B cell (primary cell): Measurements from ENCODE around the gene ANAPC15. TPM values are rescaled to one million over a fixed set of nuclear protein-coding genes. Genes with fewer than 3 reads are reported as not detected.

Source experiments
- ATAC-seq: fragments of 200-7000 bp; cut with Tn5 transposase; one replicate; pipeline ENCODE4 v1.10.0; 2021; ENCODE audit warnings: low read depth, mild to moderate bottlenecking, moderate number of reproducible peaks, moderate library complexity
- CTCF ChIA-PET: fragments of 350-600 bp; sonication (Branson Sonifier 250); formaldehyde crosslinking; loops from one replicate; lab custom pipeline; 2021; ENCODE audit warnings: antibody characterized with exemption, inconsistent platforms; lab: Charles Lee
- POLR2A ChIA-PET: fragments of 350-600 bp; sonication (Branson Sonifier 250); formaldehyde crosslinking; loops from one replicate; lab custom pipeline; 2021; ENCODE audit warnings: antibody characterized with exemption; lab: Charles Lee
- DNase-seq: peaks from one replicate; pipeline ENCODE4 v3.0.0; 2013
- H2AFZ ChIP-seq: 2 replicates; pipeline ENCODE4 v1.6.1; 2012; ENCODE audit warnings: mild to moderate bottlenecking, low read depth, low read length; ENCODE audit not compliant: insufficient read depth, poor library complexity, severe bottlenecking
- H3K27ac ChIP-seq, 2 donors: 1 replicate in 1 of 2; 2 replicates in 1 of 2; pipeline ENCODE4 v1.5.1; 2012 to 2013; ENCODE audit warnings: low read length in 2 of 2, mild to moderate bottlenecking in 2 of 2, moderate library complexity in 1 of 2
- H3K27me3 ChIP-seq, 4 experiments: fragments of 200-600 bp in 1 of 4; sonication (generic) in 1 of 4; replicated peaks in 1 of 4; 1 replicate in 2 of 4; 2 replicates in 2 of 4; pipeline versions ENCODE4 v1.6.1 to v1.7.0; 2013 to 2016; ENCODE audit warnings: low read length in 3 of 4, mild to moderate bottlenecking in 2 of 4, mixed read lengths in 1 of 4, moderate library complexity in 1 of 4; ENCODE audit not compliant: insufficient read depth in 4 of 4, control insufficient read depth in 3 of 4; ENCODE audit errors: control extremely low read depth in 1 of 4
- H3K36me3 ChIP-seq, 2 experiments: replicated peaks in 1 of 2; 1 replicate in 1 of 2; 2 replicates in 1 of 2; pipeline versions ENCODE4 v1.6.1 to v1.7.1; 2013; ENCODE audit warnings: low read length in 1 of 2; ENCODE audit not compliant: insufficient read depth in 2 of 2, control insufficient read depth in 1 of 2; ENCODE audit errors: control extremely low read depth in 1 of 2, extremely low read depth in 1 of 2
- H3K4me1 ChIP-seq, 2 donors: fragments of 200-600 bp in 1 of 2; sonication (generic) in 1 of 2; 1 replicate in 1 of 2; 2 replicates in 1 of 2; pipeline versions ENCODE4 v1.5.1 to v1.6.1; 2013 to 2017; ENCODE audit warnings: low read length in 2 of 2; ENCODE audit not compliant: control insufficient read depth in 2 of 2, insufficient read depth in 2 of 2
- H3K4me2 ChIP-seq: replicated peaks from 2 replicates; pipeline ENCODE3; 2012; ENCODE audit warnings: mild to moderate bottlenecking, low read depth, low read length; ENCODE audit not compliant: poor library complexity, severe bottlenecking
- H3K4me3 ChIP-seq, 5 experiments: fragments of 200-600 bp in 1 of 5; sonication (generic) in 1 of 5; 1 replicate in 3 of 5; 2 replicates in 2 of 5; pipeline versions ENCODE4 v1.5.1 to v1.7.0; 2011 to 2016; ENCODE audit warnings: low read length in 4 of 5, mild to moderate bottlenecking in 4 of 5, low read depth in 2 of 5, control low read depth in 1 of 5, moderate library complexity in 1 of 5; ENCODE audit not compliant: insufficient read depth in 1 of 5; ENCODE audit errors: control extremely low read depth in 1 of 5, extremely low read depth in 1 of 5
- H3K79me2 ChIP-seq: fragments of 200-600 bp; sonication (generic); one replicate; pipeline ENCODE4 v1.6.0; 2016; ENCODE audit warnings: low read length; ENCODE audit not compliant: control insufficient read depth, insufficient read depth
- H3K9ac ChIP-seq: fragments of 200-600 bp; sonication (generic); 2 replicates; pipeline ENCODE4 v1.6.1; 2017; ENCODE audit warnings: mild to moderate bottlenecking, low read length, moderate library complexity
- H3K9me3 ChIP-seq, 3 donors: one replicate each; pipeline versions ENCODE4 v1.6.1 to v1.7.1; 2013; ENCODE audit warnings: low read length in 2 of 3; ENCODE audit not compliant: control insufficient read depth in 2 of 3, insufficient read depth in 1 of 3; ENCODE audit errors: control extremely low read depth in 1 of 3
- H4K20me1 ChIP-seq: 2 replicates; pipeline ENCODE4 v1.6.0; 2012; ENCODE audit warnings: mild to moderate bottlenecking, low read length; ENCODE audit not compliant: insufficient read depth, control insufficient read depth, poor library complexity, severe bottlenecking
- H3K27ac Mint-ChIP-seq: one replicate; pipeline ENCODE4 v1.8.0; 2021; ENCODE audit warnings: mixed read lengths
- H3K27me3 Mint-ChIP-seq: one replicate; pipeline ENCODE4 v1.8.0; 2021; ENCODE audit warnings: mixed read lengths
- H3K4me1 Mint-ChIP-seq: one replicate; pipeline ENCODE4 v1.8.0; 2021; ENCODE audit warnings: mixed read lengths
- H3K4me3 Mint-ChIP-seq: one replicate; pipeline ENCODE4 v1.8.0; 2021; ENCODE audit warnings: mixed read lengths
- H3K9me3 Mint-ChIP-seq: one replicate; pipeline ENCODE4 v1.8.0; 2022; ENCODE audit warnings: mixed read lengths; ENCODE audit not compliant: insufficient read depth
- CTCF ChIP-seq: fragments of 200-600 bp; IDR thresholded peaks from one replicate; pipeline ENCODE4 v1.8.0; 2022; ENCODE audit warnings: antibody characterized with exemption, mild to moderate bottlenecking
- EZH2 ChIP-seq: IDR thresholded peaks from 2 replicates; pipeline ENCODE4 v1.6.1; 2012; ENCODE audit warnings: borderline replicate concordance, low read depth, mild to moderate bottlenecking, moderate library complexity, low read length; ENCODE audit not compliant: insufficient read depth, poor library complexity, severe bottlenecking
- WGBS: methylation state at CpG from one replicate; pipeline ENCODE4 v1.1.5; 2013; ENCODE audit warnings: missing lambda C conversion rate; ENCODE audit not compliant: insufficient coverage; 5-methylcytosine and 5-hydroxymethylcytosine counted together
- intact Hi-C: fragments of 100-400 bp; cut with micrococcal nuclease; formaldehyde crosslinking; loops from one replicate; pipeline ENCODE4 v1.10.0; 2022
- polyA plus RNA-seq: library from polyadenylated mRNA; depleted of rRNA; stranded (reverse); fragments of >200 nt; gene quantifications from 2 replicates; pipeline ENCODE4 v1.2.3, GENCODE V29; 2012
- total RNA-seq, 2 donors: library from RNA; stranded (reverse); fragments of 120-200 nt in 1 of 2; gene quantifications; 1 replicate in 1 of 2; 2 replicates in 1 of 2; pipeline versions ENCODE4 v1.2.3 to v1.2.4, GENCODE V29; 2013 to 2022

ANAPC15 gene
- total and polyA plus RNA-seq, 2 donors (not counting 1 experiment from before 2014, with no cell fraction given): 27.1 to 27.7 TPM

GRCh38 chr11:72088076-72088808 is 24.3 kb downstream of the ANAPC15 start:
- Histone ChIP-seq H3K4me3 (no peak overlapping the region), H3K9ac (no peak overlapping the region), H4K20me1 (no peaks in the 10 kb centered on the region), H3K4me2 (no peak overlapping the region), H3K9me3 (no peaks in the 10 kb centered on the region), H3K27me3 (no peaks in the 10 kb centered on the region), H3K4me1 (peaks cover 7 to 14% of the 10 kb centered on the region in 2 donors), H3K36me3 (peaks cover 0 to 21% of the 10 kb centered on the region in 2 experiments), H2AFZ (no peak overlapping the region), H3K79me2 (no peaks in the 10 kb centered on the region), H3K27ac (no peak overlapping the region)
- Mint-ChIP-seq H3K9me3 (no peaks in the 10 kb centered on the region), H3K27me3 (no peaks in the 10 kb centered on the region), H3K4me3 (no peak overlapping the region), H3K27ac (no peak overlapping the region), H3K4me1 (peaks cover 16% of the 10 kb centered on the region)
- ATAC-seq: no peak
- no peak for DNase-seq
- CTCF ChIA-PET: interaction anchor here (4.6 kb wide), 1 partner anchor 63 kb away, joined by 49 read pairs; no protein-coding TSS in a partner anchor
- 90% methylated on average over 3 of the region's 4 CpGs for WGBS
- POLR2A ChIA-PET: no interaction called here
- no peak for TF ChIP-seq EZH2
- TF ChIP-seq CTCF: no peak
- intact Hi-C loops: no loop called here
